ENCODE results near the gene RNF217.

The RNF217 gene

DNA sequence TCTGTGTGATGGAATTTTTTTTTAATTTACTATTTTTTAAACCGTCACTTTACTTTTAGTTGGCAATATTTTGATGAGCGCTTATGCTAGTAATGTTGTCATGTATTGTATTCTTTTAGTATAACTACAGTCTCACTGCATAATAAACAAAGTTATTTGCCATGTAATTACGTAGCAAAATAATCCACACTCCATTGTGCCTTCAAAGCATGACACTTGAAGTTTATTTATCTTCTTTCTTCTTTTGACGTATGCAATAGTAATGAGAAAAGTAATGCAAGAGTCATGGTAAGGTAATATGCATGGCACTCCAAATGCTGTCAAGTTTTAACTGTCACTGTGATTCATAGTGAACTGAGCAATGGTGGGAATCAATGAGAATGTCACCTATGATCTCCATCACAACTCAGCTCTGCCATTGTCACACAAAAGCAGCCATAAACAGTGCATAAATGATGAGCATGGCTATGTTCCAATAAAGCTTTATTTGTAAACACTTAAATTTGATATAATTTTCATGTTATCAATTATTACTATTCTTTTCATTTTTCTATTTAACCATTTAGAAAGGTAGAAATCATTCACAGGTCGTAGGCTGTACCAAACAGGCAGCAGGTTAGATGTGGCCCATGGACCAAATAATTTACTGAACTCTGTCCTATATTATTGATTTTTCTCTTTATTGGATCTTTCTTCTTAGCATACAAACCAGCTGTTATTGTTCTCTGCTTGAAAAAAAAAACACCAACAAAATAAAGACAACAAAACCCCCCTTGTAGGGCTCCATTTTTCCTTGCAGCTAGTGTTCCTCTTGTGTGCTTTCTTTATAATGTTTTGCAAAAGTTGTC, 27.1 kb downstream of the RNF217 start:
- no peak overlapping the region for H3K4me3 ChIP-seq (ENCODE audit: low read depth, low read length)
- H3K36me3 ChIP-seq (ENCODE audit: control insufficient read depth, insufficient read depth, low read length) = no peaks in the 10 kb centered on the region
- H3K9me3 ChIP-seq (ENCODE audit: control insufficient read depth, insufficient read depth, low read depth, low read length) = no peaks in the 10 kb centered on the region
- no peak overlapping the region for H3K9ac ChIP-seq (ENCODE audit: low read length)
- no peaks in the 10 kb centered on the region for H3K27me3 ChIP-seq (ENCODE audit: control insufficient read depth, insufficient read depth, low read length)
- peaks cover 6% of the 10 kb centered on the region; the same call in 1 of the 2 replicates for H3K4me1 ChIP-seq (ENCODE audit: control insufficient read depth, insufficient read depth, low read length)
- H3K27ac ChIP-seq (ENCODE audit: low read depth, low read length) = no peak overlapping the region

DNA sequence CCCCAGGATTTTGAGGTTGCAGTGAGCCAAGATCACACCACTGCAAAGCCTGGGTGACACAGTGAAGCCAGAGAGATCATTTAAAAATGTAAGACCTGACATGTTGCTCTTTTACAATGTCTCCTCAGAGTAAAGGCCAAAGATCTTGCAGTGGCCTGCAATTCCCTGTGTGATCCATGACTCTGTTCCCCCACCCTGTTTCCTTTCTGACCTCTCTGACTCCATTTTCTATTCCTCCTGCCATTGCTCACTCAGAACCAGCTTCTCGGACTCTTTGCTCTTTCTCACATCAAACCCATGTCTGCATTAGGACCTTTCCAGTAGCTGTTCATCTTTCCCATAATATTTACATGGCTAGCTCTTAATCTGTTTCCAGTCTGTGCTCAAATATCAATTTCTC, 28.8 kb downstream of the RNF217 start:
- Histone ChIP-seq H3K4me1 (ENCODE audit: control insufficient read depth, insufficient read depth, low read length) (peaks cover 6% of the 10 kb centered on the region; the same call in 1 of the 2 replicates), H3K9me3 (ENCODE audit: control insufficient read depth, insufficient read depth, low read depth, low read length) (no peaks in the 10 kb centered on the region), H3K36me3 (ENCODE audit: control insufficient read depth, insufficient read depth, low read length) (no peaks in the 10 kb centered on the region), H3K4me3 (ENCODE audit: low read depth, low read length) (no peak overlapping the region), H3K9ac (ENCODE audit: low read length) (no peak overlapping the region), H3K27ac (ENCODE audit: low read depth, low read length) (no peak overlapping the region), H3K27me3 (ENCODE audit: control insufficient read depth, insufficient read depth, low read length) (no peaks in the 10 kb centered on the region)

DNA sequence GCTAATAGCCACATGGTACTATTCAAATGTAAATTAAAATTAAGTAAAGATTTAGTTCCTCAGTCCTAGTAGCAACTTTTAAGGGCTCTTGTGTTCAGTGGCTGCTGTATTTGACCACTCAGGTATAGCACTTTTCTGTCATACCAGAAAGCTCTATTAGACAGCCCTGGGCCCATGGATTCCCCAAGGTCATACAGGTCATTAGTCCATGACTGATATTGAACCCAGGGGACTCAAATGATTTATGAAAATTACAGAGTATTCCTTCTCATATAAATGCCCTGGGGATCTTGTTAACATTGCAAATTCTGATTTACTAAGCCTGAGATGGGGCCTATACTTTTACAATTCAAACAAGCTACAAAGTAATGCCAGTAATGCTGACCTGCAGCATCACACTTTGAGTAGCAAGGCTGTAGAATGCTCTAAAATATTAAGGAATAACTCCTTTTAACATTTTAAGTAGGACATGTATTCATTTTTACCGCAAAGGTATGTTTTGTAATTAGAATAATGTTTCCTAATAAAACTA, 29.6 kb downstream of the RNF217 start:
- no peaks in the 10 kb centered on the region for H3K36me3 ChIP-seq (ENCODE audit: control insufficient read depth, insufficient read depth, low read length)
- peaks cover 6% of the 10 kb centered on the region; the same call in 1 of the 2 replicates for H3K4me1 ChIP-seq (ENCODE audit: control insufficient read depth, insufficient read depth, low read length)
- H3K9ac ChIP-seq (ENCODE audit: low read length) = no peak overlapping the region
- H3K4me3 ChIP-seq (ENCODE audit: low read depth, low read length) = no peak overlapping the region
- H3K27me3 ChIP-seq (ENCODE audit: control insufficient read depth, insufficient read depth, low read length) = no peaks in the 10 kb centered on the region
- no peak overlapping the region for H3K27ac ChIP-seq (ENCODE audit: low read depth, low read length)
- H3K9me3 ChIP-seq (ENCODE audit: control insufficient read depth, insufficient read depth, low read depth, low read length) = no peaks in the 10 kb centered on the region

DNA sequence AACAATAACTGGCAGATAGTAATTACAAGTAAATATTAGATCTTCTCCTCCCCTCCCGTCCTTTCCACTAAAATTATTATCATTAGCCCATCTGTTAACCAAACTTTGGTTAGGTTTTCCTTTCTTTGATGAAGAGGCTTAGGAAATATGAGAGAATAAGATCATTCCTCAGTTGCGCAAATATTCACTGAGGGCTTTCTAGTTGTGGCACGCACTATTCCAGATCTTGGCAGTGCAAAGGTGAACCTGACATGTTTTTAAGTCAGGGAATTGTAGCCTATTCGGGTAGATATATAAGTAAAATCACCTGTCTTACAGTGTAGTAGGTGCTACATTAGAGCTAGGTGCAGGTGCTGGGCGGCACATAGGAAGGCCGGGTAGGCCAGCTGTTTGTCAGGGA, 31.1 kb downstream of the RNF217 start:
- H3K36me3 ChIP-seq (ENCODE audit: control insufficient read depth, insufficient read depth, low read length) = no peaks in the 10 kb centered on the region
- no peaks in the 10 kb centered on the region for H3K9me3 ChIP-seq (ENCODE audit: control insufficient read depth, insufficient read depth, low read depth, low read length)
- H3K27me3 ChIP-seq (ENCODE audit: control insufficient read depth, insufficient read depth, low read length) = no peaks in the 10 kb centered on the region
- H3K4me1 ChIP-seq (ENCODE audit: control insufficient read depth, insufficient read depth, low read length) = peaks cover 6% of the 10 kb centered on the region; the same call in 1 of the 2 replicates
- no peak overlapping the region for H3K27ac ChIP-seq (ENCODE audit: low read depth, low read length)
- H3K4me3 ChIP-seq (ENCODE audit: low read depth, low read length) = no peak overlapping the region
- H3K9ac ChIP-seq (ENCODE audit: low read length) = no peak overlapping the region

DNA sequence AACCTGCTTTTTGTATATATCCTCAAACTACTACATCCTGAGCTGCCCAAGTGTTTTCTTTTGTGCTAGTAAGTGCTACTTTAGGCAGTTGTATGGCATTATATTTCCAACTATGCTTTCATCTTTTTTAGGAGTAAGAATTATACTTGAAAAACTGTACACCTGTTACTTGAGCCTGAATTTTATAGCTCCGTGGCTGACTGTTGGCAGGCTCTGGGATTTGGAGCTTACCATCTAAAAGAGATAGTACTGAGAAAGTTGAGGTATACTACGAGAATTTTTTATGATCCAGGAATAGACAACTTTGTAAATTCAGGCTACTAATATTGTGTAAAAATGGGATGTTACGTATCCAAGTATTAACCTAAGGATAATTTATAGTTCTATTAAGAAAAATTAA, 32.4 kb downstream of the RNF217 start:
- Histone ChIP-seq H3K27me3 (ENCODE audit: control insufficient read depth, insufficient read depth, low read length) (no peaks in the 10 kb centered on the region), H3K27ac (ENCODE audit: low read depth, low read length) (no peak overlapping the region), H3K9me3 (ENCODE audit: control insufficient read depth, insufficient read depth, low read depth, low read length) (no peaks in the 10 kb centered on the region), H3K4me3 (ENCODE audit: low read depth, low read length) (no peak overlapping the region), H3K9ac (ENCODE audit: low read length) (no peak overlapping the region), H3K4me1 (ENCODE audit: control insufficient read depth, insufficient read depth, low read length) (peaks cover 6% of the 10 kb centered on the region; the same call in 1 of the 2 replicates), H3K36me3 (ENCODE audit: control insufficient read depth, insufficient read depth, low read length) (no peaks in the 10 kb centered on the region)

DNA sequence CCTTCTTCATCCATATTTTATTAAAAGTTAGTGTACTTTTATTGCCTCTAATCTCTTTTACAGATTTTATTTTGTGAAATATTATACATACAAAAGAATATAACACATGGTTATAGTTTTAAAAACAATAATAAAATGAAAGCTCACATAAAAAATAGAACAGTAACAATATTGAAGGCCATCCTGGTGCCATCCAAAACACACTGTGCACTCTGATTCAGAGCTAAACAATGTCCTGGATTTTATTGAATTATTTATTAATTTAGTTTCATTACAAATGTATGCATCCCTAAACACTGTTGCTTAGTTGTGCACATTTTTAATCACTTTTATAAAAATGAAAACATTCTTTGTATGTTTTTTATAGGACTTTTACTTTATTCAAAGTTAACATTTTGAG, 32.9 kb downstream of the RNF217 start:
- no peak overlapping the region for H3K27ac ChIP-seq (ENCODE audit: low read depth, low read length)
- H3K9ac ChIP-seq (ENCODE audit: low read length) = no peak overlapping the region
- no peaks in the 10 kb centered on the region for H3K9me3 ChIP-seq (ENCODE audit: control insufficient read depth, insufficient read depth, low read depth, low read length)
- H3K27me3 ChIP-seq (ENCODE audit: control insufficient read depth, insufficient read depth, low read length) = no peaks in the 10 kb centered on the region
- H3K4me1 ChIP-seq (ENCODE audit: control insufficient read depth, insufficient read depth, low read length) = peaks cover 6% of the 10 kb centered on the region; the same call in 1 of the 2 replicates
- no peaks in the 10 kb centered on the region for H3K36me3 ChIP-seq (ENCODE audit: control insufficient read depth, insufficient read depth, low read length)
- H3K4me3 ChIP-seq (ENCODE audit: low read depth, low read length) = no peak overlapping the region

DNA sequence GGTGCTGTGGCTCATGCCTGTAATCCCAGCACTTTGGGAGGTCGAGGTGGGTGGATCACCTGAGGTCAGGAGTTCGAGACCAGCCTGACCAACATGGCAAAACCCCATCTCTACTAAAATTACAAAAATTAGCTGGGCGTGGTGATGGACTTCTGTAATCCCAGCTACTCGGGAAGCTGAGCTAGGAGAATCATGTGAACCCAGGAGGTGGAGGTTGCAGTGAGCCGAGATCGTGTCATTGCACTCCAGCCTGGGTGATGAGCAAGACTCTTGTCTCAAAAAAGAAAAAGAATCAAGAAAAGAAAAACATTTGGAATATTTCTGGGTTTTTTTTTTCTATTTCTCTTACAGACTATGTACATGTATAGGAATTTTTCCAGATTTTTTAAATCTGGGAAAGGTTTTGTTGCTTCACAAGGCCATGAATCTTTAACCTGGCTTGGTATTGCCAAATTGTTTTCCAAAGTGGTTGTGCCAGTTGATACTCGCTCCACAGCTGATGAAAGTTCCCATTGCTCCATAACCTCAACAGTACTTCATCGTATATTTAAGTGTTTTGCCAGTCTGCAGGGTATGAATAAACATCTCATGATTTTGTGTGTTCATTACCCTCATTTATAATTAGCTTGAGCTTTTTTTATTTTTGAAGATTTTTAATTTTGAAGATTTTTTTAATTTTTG, 33.5 kb downstream of the RNF217 start:
- H3K4me1 ChIP-seq (ENCODE audit: control insufficient read depth, insufficient read depth, low read length) = peaks cover 6% of the 10 kb centered on the region; the same call in 1 of the 2 replicates
- no peak overlapping the region for H3K4me3 ChIP-seq (ENCODE audit: low read depth, low read length)
- no peak overlapping the region for H3K27ac ChIP-seq (ENCODE audit: low read depth, low read length)
- H3K9ac ChIP-seq (ENCODE audit: low read length) = no peak overlapping the region
- no peaks in the 10 kb centered on the region for H3K9me3 ChIP-seq (ENCODE audit: control insufficient read depth, insufficient read depth, low read depth, low read length)
- H3K27me3 ChIP-seq (ENCODE audit: control insufficient read depth, insufficient read depth, low read length) = no peaks in the 10 kb centered on the region
- no peaks in the 10 kb centered on the region for H3K36me3 ChIP-seq (ENCODE audit: control insufficient read depth, insufficient read depth, low read length)

DNA sequence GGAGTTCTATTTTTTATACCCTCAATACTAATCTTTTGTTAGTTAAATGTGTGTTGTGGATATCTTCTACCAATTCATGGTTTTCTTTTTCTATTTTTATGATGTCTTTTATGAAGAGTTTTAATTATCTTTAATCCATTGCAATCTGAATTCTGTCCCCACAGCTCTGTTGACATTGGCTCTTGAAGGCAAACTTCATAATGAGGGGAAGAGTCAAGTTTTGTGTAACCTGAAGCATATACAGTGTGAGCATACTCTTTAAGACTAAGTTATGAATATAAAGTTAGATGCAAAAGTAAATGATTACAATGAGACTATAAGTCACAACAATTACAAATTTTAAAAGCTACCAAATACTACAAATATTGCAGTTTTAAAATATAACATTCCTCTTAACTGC, 34.2 kb downstream of the RNF217 start:
- Histone ChIP-seq H3K36me3 (ENCODE audit: control insufficient read depth, insufficient read depth, low read length) (no peaks in the 10 kb centered on the region), H3K27me3 (ENCODE audit: control insufficient read depth, insufficient read depth, low read length) (no peaks in the 10 kb centered on the region), H3K27ac (ENCODE audit: low read depth, low read length) (no peak overlapping the region), H3K9ac (ENCODE audit: low read length) (no peak overlapping the region), H3K4me3 (ENCODE audit: low read depth, low read length) (no peak overlapping the region), H3K9me3 (ENCODE audit: control insufficient read depth, insufficient read depth, low read depth, low read length) (no peaks in the 10 kb centered on the region), H3K4me1 (ENCODE audit: control insufficient read depth, insufficient read depth, low read length) (peaks cover 9% of the 10 kb centered on the region; the same call in 1 of the 2 replicates)

DNA sequence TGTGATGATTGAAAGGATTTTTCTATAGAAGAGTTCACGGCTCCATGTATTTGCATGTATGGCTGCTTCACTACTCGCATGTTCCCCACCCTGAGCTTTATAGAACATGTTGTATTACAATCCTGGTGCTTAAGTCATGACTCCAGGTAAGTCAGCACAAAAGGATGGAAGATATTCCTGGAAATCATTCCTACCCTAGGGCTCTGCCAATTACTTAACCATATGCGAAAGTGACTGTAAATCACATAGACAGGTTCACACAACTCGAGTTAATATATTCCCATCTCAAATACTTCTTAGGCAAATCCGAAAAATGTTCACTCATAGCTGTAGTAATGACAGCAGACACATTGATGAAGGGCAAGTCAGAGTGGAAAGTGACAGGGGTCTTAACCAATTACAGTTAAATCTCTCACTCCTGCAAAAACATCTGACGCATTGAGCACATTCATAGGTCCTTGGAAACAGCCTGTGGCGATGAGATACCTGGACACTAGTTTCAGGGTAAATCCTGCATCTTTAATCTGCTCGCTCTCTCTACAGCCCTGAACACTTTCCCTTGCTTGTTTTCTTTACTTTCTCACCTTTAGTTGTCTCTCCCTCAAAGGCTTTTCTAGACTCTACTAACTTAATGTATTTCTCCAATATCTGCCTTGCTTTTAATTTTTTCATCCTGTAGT, 35.1 kb downstream of the RNF217 start:
- H3K9ac ChIP-seq (ENCODE audit: low read length) = no peak overlapping the region

DNA sequence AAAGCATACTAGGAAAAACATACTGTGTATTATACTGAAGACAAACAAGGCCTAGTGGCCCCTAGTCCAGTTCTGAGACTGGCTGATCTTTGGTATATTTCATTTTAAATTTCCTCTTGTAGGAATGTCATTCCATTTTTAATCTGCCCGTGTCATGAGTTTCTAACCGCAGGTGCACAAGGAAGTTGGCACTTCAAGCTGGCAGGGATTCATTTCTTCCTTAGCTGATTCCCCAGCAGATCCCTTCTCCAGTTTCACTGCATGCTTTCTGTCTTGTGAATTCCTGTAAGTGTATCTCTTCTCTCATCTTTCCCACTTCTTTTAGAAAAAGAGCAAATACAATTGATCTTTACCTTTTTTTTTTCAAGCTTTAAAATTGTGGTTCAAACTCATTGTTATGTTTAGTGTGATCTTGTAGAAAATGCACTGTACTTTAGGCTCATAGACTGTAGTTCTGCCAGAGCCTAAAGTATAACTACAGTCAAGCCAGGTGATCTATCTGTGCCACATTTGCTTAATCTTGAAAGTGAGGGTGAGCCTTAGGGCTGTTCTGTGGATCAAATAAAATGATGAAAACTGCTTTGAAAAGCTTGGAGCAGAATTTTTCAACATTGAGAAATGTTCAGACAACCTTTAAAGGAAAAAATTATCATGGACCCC, 37.0 kb downstream of the RNF217 start:
- Histone ChIP-seq H3K9me3 (ENCODE audit: control insufficient read depth, insufficient read depth, low read depth, low read length) (no peaks in the 10 kb centered on the region), H3K27me3 (ENCODE audit: control insufficient read depth, insufficient read depth, low read length) (no peaks in the 10 kb centered on the region), H3K27ac (ENCODE audit: low read depth, low read length) (no peak overlapping the region), H3K4me1 (ENCODE audit: control insufficient read depth, insufficient read depth, low read length) (0 out of 2 replicates have a peak, but pooled peaks cover 12% of the 10 kb centered on the region), H3K4me3 (ENCODE audit: low read depth, low read length) (no peak overlapping the region), H3K9ac (ENCODE audit: low read length) (no peak overlapping the region), H3K36me3 (ENCODE audit: control insufficient read depth, insufficient read depth, low read length) (no peaks in the 10 kb centered on the region)

More for the DNA sequence above, 35.1 kb downstream of the RNF217 start:
- H3K36me3 ChIP-seq (ENCODE audit: control insufficient read depth, insufficient read depth, low read length) = no peaks in the 10 kb centered on the region
- no peak overlapping the region for H3K27ac ChIP-seq (ENCODE audit: low read depth, low read length)
- H3K27me3 ChIP-seq (ENCODE audit: control insufficient read depth, insufficient read depth, low read length) = no peaks in the 10 kb centered on the region
- H3K4me3 ChIP-seq (ENCODE audit: low read depth, low read length) = no peak overlapping the region
- peaks cover 11% of the 10 kb centered on the region; the same call in 1 of the 2 replicates for H3K4me1 ChIP-seq (ENCODE audit: control insufficient read depth, insufficient read depth, low read length)
- H3K9me3 ChIP-seq (ENCODE audit: control insufficient read depth, insufficient read depth, low read depth, low read length) = no peaks in the 10 kb centered on the region
